Retinal pigment epithelial cell (primary cell): Measurements from ENCODE around the gene BCO1.

Source experiments
- DNase-seq: peaks from one replicate; pipeline ENCODE4 v3.0.0-alpha.2; 2010; ENCODE audit warnings: low read depth
- H3K4me3 ChIP-seq: 2 replicates; pipeline ENCODE4 v1.5.1; 2011; ENCODE audit warnings: mild to moderate bottlenecking, low read length, control low read depth, moderate library complexity
- CTCF ChIP-seq: conservative IDR thresholded peaks from 2 replicates; pipeline ENCODE4 v1.5.1; 2011; ENCODE audit warnings: low read depth, low read length, control low read depth, inconsistent platforms

Gene BCO1

GRCh38 chr16:81204798-81205680 is 33.5 kb upstream of the BCO1 start:
- peak; percentile 73 for TF ChIP-seq CTCF
- H3K4me3 ChIP-seq = no peak overlapping the region
- peak; percentile 21 for DNase-seq

- DNase-seq = no peak
These were observed 31.4 kb upstream of the BCO1 start for GRCh38 chr16:81207076-81207475.

GRCh38 chr16:81210807-81211206 is 27.7 kb upstream of the BCO1 start:
- no peak for DNase-seq
- H3K4me3 ChIP-seq = no peak overlapping the region
- TF ChIP-seq CTCF = no peak

More at GRCh38 chr16:81207076-81207475, 31.4 kb upstream of the BCO1 start:
- TF ChIP-seq CTCF = no peak
- H3K4me3 ChIP-seq = no peak overlapping the region

- no peak for TF ChIP-seq CTCF
- no peak for DNase-seq
- H3K4me3 ChIP-seq = no peak overlapping the region
These were observed 25.5 kb upstream of the BCO1 start for GRCh38 chr16:81212830-81213465.

GRCh38 chr16:81214745-81215166 is 23.7 kb upstream of the BCO1 start:
- TF ChIP-seq CTCF = peak; percentile 59
- H3K4me3 ChIP-seq = no peak overlapping the region
- DNase-seq = no peak

GRCh38 chr16:81216114-81216513 is 22.4 kb upstream of the BCO1 start:
- no peak overlapping the region for H3K4me3 ChIP-seq
- TF ChIP-seq CTCF = no peak
- no peak for DNase-seq

- no peak for DNase-seq
- TF ChIP-seq CTCF = no peak
- H3K4me3 ChIP-seq = no peak overlapping the region
These were observed 21.8 kb upstream of the BCO1 start for GRCh38 chr16:81216706-81217105.
